Body of pancreas (tissue), 4 donors: ENCODE data around the gene SPC24.

Source experiments
- POLR2A ChIP-seq, 3 donors: fragments of 450-650 bp; IDR thresholded peaks; one replicate each; pipeline ENCODE4 v1.6.1; 2016; ENCODE audit warnings: antibody characterized with exemption in 3 of 3, mild to moderate bottlenecking in 2 of 3
- TF ChIP-seq, protein P1 (sequence below), 7 experiments: fragments of 450-650 bp in 4 of 7; fragments of 200-600 bp in 3 of 7; sonication (generic) in 3 of 7; IDR thresholded peaks; one replicate each; pipeline ENCODE4 v1.5.1; 2016 to 2019; ENCODE audit warnings: antibody characterized with exemption in 7 of 7

DNA sequence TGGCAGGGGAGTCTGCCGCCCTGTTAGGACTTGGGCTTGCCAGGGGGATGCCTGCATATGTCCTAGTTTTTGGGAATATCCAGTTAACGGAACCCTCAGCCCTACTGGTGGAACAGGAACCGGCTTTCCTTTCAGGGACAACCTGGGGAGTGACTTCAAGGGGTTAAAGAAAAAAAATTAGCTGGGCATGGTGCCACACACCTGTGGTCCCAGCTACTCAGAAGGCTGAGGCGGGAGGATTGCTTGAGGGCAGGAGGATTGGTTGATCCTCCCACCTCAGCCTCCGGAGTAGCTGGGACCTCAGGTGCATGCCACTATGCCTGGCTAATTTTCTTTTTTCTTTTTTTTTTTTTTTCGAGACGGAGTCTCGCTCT, 43.8 kb downstream of the SPC24 start:
- TF ChIP-seq, protein P1, sequence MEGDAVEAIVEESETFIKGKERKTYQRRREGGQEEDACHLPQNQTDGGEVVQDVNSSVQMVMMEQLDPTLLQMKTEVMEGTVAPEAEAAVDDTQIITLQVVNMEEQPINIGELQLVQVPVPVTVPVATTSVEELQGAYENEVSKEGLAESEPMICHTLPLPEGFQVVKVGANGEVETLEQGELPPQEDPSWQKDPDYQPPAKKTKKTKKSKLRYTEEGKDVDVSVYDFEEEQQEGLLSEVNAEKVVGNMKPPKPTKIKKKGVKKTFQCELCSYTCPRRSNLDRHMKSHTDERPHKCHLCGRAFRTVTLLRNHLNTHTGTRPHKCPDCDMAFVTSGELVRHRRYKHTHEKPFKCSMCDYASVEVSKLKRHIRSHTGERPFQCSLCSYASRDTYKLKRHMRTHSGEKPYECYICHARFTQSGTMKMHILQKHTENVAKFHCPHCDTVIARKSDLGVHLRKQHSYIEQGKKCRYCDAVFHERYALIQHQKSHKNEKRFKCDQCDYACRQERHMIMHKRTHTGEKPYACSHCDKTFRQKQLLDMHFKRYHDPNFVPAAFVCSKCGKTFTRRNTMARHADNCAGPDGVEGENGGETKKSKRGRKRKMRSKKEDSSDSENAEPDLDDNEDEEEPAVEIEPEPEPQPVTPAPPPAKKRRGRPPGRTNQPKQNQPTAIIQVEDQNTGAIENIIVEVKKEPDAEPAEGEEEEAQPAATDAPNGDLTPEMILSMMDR (IDR thresholded peaks at IDR 0.05), result no peak
- TF ChIP-seq POLR2A (IDR thresholded peaks at IDR 0.05), result no peak
